Liver (tissue), 9 donors: Measurements from ENCODE around the gene HNRNPA1. TPM values are rescaled to one million over a fixed set of nuclear protein-coding genes. Genes with fewer than 3 reads are reported as not detected.
"Not testable (repeated sequence)": the region's sequence is repeated elsewhere in the genome, so short reads cannot be mapped to it uniquely, and the experiment has no call there.

ENCODE experiments used
- DNase-seq: peaks from one replicate; pipeline ENCODE4 v3.0.0-alpha.2; 2017; ENCODE audit warnings: low spot score
- H3K27ac ChIP-seq, 2 donors: one replicate each; pipeline ENCODE4 v1.7.0; 2013; ENCODE audit warnings: inconsistent platforms in 2 of 2, low read length in 2 of 2, control low read depth in 1 of 2, low read depth in 1 of 2, mild to moderate bottlenecking in 1 of 2
- H3K27me3 ChIP-seq, 4 donors: one replicate each; pipeline versions ENCODE4 v1.6.1 to v1.7.0; 2013; ENCODE audit warnings: low read length in 3 of 4, inconsistent platforms in 1 of 4, mild to moderate bottlenecking in 1 of 4, moderate library complexity in 1 of 4; ENCODE audit not compliant: control insufficient read depth in 4 of 4, insufficient read depth in 4 of 4
- H3K36me3 ChIP-seq, 4 donors: one replicate each; pipeline versions ENCODE4 v1.6.1 to v1.7.0; 2013; ENCODE audit warnings: low read length in 3 of 4, mild to moderate bottlenecking in 3 of 4, low read depth in 1 of 4, moderate library complexity in 1 of 4; ENCODE audit not compliant: control insufficient read depth in 4 of 4, insufficient read depth in 3 of 4
- H3K4me1 ChIP-seq, 4 donors: one replicate each; pipeline versions ENCODE4 v1.6.1 to v1.7.0; 2013; ENCODE audit warnings: low read length in 3 of 4, mild to moderate bottlenecking in 3 of 4, moderate library complexity in 1 of 4; ENCODE audit not compliant: control insufficient read depth in 4 of 4, insufficient read depth in 4 of 4
- H3K4me3 ChIP-seq, 3 donors: one replicate each; pipeline versions ENCODE4 v1.6.1 to v1.7.0; 2013; ENCODE audit warnings: low read length in 3 of 3, control low read depth in 1 of 3, low read depth in 1 of 3, mild to moderate bottlenecking in 1 of 3
- H3K9ac ChIP-seq, 2 donors: one replicate each; pipeline ENCODE4 v1.7.0; 2013; ENCODE audit warnings: low read length in 2 of 2, mild to moderate bottlenecking in 2 of 2, moderate library complexity in 2 of 2, control low read depth in 1 of 2, low read depth in 1 of 2
- H3K9me3 ChIP-seq, 4 donors: one replicate each; pipeline versions ENCODE4 v1.6.1 to v1.7.0; 2013; ENCODE audit warnings: low read length in 3 of 4; ENCODE audit not compliant: control insufficient read depth in 4 of 4
- FOXA1 ChIP-seq: IDR thresholded peaks from 2 replicates; pipeline ENCODE4 v1.6.1; 2016; ENCODE audit warnings: antibody characterized with exemption
- HNF4A ChIP-seq, 2 donors: conservative IDR thresholded peaks; 2 replicates each; pipeline ENCODE4 v1.6.1; 2016; ENCODE audit warnings: antibody characterized with exemption in 2 of 2, mild to moderate bottlenecking in 2 of 2
- JUND ChIP-seq, 2 donors: IDR thresholded peaks; 2 replicates each; pipeline ENCODE4 v1.6.1; 2016; ENCODE audit warnings: antibody characterized with exemption in 2 of 2
- NR2F2 ChIP-seq: IDR thresholded peaks from 2 replicates; pipeline ENCODE4 v1.6.1; 2016; ENCODE audit warnings: antibody characterized with exemption
- RXRA ChIP-seq, 2 donors: IDR thresholded peaks; 2 replicates each; pipeline ENCODE4 v1.6.1; 2017 to 2018; ENCODE audit warnings: antibody characterized with exemption in 2 of 2, mild to moderate bottlenecking in 1 of 2
- WGBS: extraction: QIAGEN DNeasy Blood & Tissue Kit; methylation state at CpG from one replicate; pipeline ENCODE4 v1.1.7; 2013; 5-methylcytosine and 5-hydroxymethylcytosine counted together
- polyA plus RNA-seq, 2 donors: library from polyadenylated mRNA; stranded (reverse) in 1 of 2; unstranded in 1 of 2; fragments of 200-250 nt in 1 of 2; fragments of >200 nt in 1 of 2; fragmentation: Nextera tagmentation in 1 of 2; extraction: Ambion mirVana in 1 of 2; gene quantifications; one replicate each; pipeline versions ENCODE4 v1.2.1 to v1.2.3, GENCODE V29; 2013 to 2015
- total RNA-seq, 2 donors: library from RNA; depleted of rRNA; stranded (reverse); fragments of >200 nt; gene quantifications; one replicate each; pipeline ENCODE4 v1.2.3, GENCODE V29; 2014
- TF ChIP-seq, protein P1 (sequence below): IDR thresholded peaks from 2 replicates; pipeline ENCODE4 v1.6.1; 2016; ENCODE audit warnings: antibody characterized with exemption, mild to moderate bottlenecking
- TF ChIP-seq, protein P2 (sequence below): IDR thresholded peaks from 2 replicates; pipeline ENCODE4 v1.6.1; 2016; ENCODE audit warnings: antibody characterized with exemption
- TF ChIP-seq, protein P3 (sequence below): IDR thresholded peaks from 2 replicates; pipeline ENCODE4 v1.6.1; 2016; ENCODE audit warnings: antibody characterized with exemption
- donor health status: healthy.
- donor health status: healthy.
- donor health status: healthy.
- donor health status: healthy.
- donor health status: healthy.

The HNRNPA1 gene
- total and polyA plus RNA-seq, 4 donors, result 81.0 to 274 (median 205) TPM

DNA sequence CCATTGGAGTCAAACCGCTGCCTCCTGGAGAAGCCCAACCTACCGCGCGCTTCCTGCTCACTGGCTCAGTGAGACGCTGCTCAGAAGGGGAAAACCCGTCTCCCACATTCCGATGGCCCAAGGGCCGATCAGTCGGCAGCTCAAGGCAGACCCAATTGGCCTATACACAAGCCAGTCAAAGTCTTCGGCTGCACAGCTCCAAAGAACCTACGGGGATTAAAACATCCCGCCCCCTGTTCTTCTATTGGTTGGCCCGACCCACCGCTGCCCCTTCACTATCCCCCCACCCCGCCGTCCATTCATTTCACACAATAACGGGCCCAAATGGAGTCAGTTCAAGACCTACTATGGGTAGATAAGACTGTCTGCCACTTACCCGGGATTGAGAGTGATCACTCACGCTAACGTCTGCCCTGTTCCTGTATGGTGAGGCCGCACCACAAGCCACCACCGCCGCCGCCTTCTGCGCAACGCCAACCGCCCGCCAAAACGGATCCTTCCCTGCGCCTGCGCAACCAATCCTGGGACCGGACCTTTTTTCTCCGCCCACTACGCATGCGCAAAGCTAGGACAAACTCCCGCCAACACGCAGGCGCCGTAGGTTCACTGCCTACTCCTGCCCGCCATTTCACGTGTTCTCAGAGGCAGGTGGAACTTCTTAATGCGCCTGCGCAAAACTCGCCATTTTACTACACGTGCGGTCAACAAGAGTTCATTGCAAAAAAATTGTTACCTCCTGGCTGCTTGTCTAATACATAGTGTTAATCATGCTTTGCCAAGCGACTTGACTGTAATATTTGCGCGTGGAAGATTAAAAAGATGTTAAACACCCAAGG is 676 bp upstream of the HNRNPA1 start, which contains the start of gene CBX5 (continued):
- TF ChIP-seq, protein P1, sequence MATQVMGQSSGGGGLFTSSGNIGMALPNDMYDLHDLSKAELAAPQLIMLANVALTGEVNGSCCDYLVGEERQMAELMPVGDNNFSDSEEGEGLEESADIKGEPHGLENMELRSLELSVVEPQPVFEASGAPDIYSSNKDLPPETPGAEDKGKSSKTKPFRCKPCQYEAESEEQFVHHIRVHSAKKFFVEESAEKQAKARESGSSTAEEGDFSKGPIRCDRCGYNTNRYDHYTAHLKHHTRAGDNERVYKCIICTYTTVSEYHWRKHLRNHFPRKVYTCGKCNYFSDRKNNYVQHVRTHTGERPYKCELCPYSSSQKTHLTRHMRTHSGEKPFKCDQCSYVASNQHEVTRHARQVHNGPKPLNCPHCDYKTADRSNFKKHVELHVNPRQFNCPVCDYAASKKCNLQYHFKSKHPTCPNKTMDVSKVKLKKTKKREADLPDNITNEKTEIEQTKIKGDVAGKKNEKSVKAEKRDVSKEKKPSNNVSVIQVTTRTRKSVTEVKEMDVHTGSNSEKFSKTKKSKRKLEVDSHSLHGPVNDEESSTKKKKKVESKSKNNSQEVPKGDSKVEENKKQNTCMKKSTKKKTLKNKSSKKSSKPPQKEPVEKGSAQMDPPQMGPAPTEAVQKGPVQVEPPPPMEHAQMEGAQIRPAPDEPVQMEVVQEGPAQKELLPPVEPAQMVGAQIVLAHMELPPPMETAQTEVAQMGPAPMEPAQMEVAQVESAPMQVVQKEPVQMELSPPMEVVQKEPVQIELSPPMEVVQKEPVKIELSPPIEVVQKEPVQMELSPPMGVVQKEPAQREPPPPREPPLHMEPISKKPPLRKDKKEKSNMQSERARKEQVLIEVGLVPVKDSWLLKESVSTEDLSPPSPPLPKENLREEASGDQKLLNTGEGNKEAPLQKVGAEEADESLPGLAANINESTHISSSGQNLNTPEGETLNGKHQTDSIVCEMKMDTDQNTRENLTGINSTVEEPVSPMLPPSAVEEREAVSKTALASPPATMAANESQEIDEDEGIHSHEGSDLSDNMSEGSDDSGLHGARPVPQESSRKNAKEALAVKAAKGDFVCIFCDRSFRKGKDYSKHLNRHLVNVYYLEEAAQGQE, result peak; percentile 77
- TF ChIP-seq NR2F2 (no peak), HNF4A (conservative IDR thresholded peaks at IDR 0.05) (peak in 1 of 2 donors; percentile 41), RXRA (IDR thresholded peaks at IDR 0.05) (peak; percentile 53 to 66), JUND (IDR thresholded peaks at IDR 0.05) (no peak), FOXA1 (no peak)
- TF ChIP-seq, protein P2, sequence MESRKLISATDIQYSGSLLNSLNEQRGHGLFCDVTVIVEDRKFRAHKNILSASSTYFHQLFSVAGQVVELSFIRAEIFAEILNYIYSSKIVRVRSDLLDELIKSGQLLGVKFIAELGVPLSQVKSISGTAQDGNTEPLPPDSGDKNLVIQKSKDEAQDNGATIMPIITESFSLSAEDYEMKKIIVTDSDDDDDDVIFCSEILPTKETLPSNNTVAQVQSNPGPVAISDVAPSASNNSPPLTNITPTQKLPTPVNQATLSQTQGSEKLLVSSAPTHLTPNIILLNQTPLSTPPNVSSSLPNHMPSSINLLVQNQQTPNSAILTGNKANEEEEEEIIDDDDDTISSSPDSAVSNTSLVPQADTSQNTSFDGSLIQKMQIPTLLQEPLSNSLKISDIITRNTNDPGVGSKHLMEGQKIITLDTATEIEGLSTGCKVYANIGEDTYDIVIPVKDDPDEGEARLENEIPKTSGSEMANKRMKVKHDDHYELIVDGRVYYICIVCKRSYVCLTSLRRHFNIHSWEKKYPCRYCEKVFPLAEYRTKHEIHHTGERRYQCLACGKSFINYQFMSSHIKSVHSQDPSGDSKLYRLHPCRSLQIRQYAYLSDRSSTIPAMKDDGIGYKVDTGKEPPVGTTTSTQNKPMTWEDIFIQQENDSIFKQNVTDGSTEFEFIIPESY, result peak; percentile 48
- TF ChIP-seq, protein P3, sequence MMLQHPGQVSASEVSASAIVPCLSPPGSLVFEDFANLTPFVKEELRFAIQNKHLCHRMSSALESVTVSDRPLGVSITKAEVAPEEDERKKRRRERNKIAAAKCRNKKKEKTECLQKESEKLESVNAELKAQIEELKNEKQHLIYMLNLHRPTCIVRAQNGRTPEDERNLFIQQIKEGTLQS, result no peak

DNA sequence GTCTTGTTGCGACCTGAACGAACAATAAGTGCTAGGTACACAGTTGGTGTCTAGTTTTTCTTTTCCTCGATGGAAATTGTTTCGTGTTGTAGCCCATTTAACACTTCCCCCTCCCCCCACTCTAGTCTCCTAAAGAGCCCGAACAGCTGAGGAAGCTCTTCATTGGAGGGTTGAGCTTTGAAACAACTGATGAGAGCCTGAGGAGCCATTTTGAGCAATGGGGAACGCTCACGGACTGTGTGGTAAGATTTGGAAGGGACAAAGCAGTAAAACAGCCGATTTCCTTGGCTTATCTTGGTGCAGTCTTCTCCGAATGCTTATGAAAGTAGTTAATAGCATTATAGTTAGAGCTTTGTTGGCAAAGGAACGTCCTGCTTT is 724 bp downstream of the HNRNPA1 start:
- peaks cover 0 to 55% (median 45%) of the 10 kb centered on the region in 4 donors for H3K4me1 ChIP-seq
- under 1% methylated on average over 10 of the region's 10 CpGs for WGBS
- not testable (repeated sequence) for H3K9me3 ChIP-seq

DNA sequence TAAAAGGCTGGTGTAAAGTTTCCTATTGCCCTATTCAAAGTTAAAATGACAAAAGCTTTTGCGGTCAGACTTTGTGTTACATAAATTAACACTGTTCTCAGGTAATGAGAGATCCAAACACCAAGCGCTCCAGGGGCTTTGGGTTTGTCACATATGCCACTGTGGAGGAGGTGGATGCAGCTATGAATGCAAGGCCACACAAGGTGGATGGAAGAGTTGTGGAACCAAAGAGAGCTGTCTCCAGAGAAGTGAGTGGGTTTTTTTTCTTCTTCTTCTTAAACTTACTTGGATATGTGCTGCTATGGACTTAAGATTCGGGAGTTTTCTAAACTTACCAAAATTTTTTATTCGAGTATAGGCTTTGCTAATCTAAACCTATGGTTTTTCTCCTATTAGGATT is 1.2 kb downstream of the HNRNPA1 start:
- Histone ChIP-seq H3K9ac (peak overlapping the region; percentile 73 to 90), H3K4me1 (peaks cover 0 to 55% (median 46%) of the 10 kb centered on the region in 4 donors), H3K4me3 (peak overlapping the region; percentile 48 to 95 (median 86)), H3K27ac (peak overlapping the region; percentile 89 to 94), H3K36me3 (peaks cover 18 to 46% (median 36%) of the 10 kb centered on the region in 4 donors)
- H3K27me3 ChIP-seq, DNase-seq, H3K9me3 ChIP-seq: not testable (repeated sequence)
- WGBS, result 28% methylated on average over 4 of the region's 4 CpGs

More for the DNA sequence above, 724 bp downstream of the HNRNPA1 start:
- peak overlapping the region; percentile 73 to 90 for H3K9ac ChIP-seq
- peak overlapping the region; percentile 48 to 95 (median 86) for H3K4me3 ChIP-seq
- DNase-seq, H3K27me3 ChIP-seq: not testable (repeated sequence)
- H3K27ac ChIP-seq, result peak overlapping the region; percentile 89 to 94
- H3K36me3 ChIP-seq, result peaks cover 14 to 42% (median 32%) of the 10 kb centered on the region in 4 donors
